HepG2 (cell line): Measurements from ENCODE around the gene NR5A2. TPM values are rescaled to one million over a fixed set of nuclear protein-coding genes. Genes with fewer than 3 reads are reported as not detected.

ENCODE experiments used
- ATAC-seq: fragments of 200-7000 bp; cut with Tn5 transposase; 3 replicates; pipeline ENCODE4 v1.9.1; 2020; ENCODE audit warnings: mild to moderate bottlenecking, moderate library complexity
- BruUV-seq: library from RNA; stranded (reverse); fragments of 400-500 nt; replicated peaks from 2 replicates; lab custom pipeline; 2021; lab: Mats Ljungman, UMichigan
- CTCF ChIA-PET: fragments of 300-600 bp; formaldehyde crosslinking; extraction: SDS; loops from one replicate; lab custom pipeline; 2021; ENCODE audit warnings: low total read pairs, inconsistent platforms, low intra/inter-chr PET ratio; lab: Yijun Ruan, JAX
- POLR2A ChIA-PET: fragments of 350-600 bp; sonication (Branson Sonifier 250); formaldehyde crosslinking; loops from one replicate; lab custom pipeline; 2020; ENCODE audit warnings: antibody characterized with exemption, inconsistent platforms; lab: Yijun Ruan, JAX
- DNase-seq: peaks from one replicate; pipeline ENCODE4 v3.0.0-alpha.2; 2015; ENCODE audit warnings: low spot score
- FAIRE-seq: peaks from 3 replicates; lab custom pipeline; 2011; peaks lifted over from hg19 to GRCh38; lab: Jason Lieb, UNC
- H2AFZ ChIP-seq: one replicate; pipeline ENCODE4 v1.6.1; 2011; ENCODE audit warnings: low read length, inconsistent platforms
- H3K27ac ChIP-seq: fragments of 300-600 bp; 3 replicates; pipeline ENCODE4 v1.8.0; 2011; ENCODE audit warnings: mixed run types, mild to moderate bottlenecking, mixed read lengths, low read length, inconsistent platforms; ENCODE audit not compliant: insufficient read depth; ENCODE audit errors: extremely low read length
- H3K27me3 ChIP-seq, 2 experiments: fragments of 200-600 bp in 1 of 2; 2 replicates in 1 of 2; 3 replicates in 1 of 2; pipeline versions ENCODE4 v1.6.0 to v1.8.0; 2011; ENCODE audit warnings: low read length in 2 of 2, mild to moderate bottlenecking in 2 of 2, moderate library complexity in 2 of 2, inconsistent platforms in 1 of 2; ENCODE audit not compliant: insufficient read depth in 2 of 2, control insufficient read depth in 1 of 2
- H3K36me3 ChIP-seq, 2 experiments: fragments of 200-600 bp in 1 of 2; replicated peaks in 1 of 2; 2 replicates in 1 of 2; 3 replicates in 1 of 2; pipeline versions ENCODE4 v1.5.1 to v1.8.0; 2011; ENCODE audit warnings: low read length in 2 of 2, inconsistent platforms in 1 of 2; ENCODE audit not compliant: insufficient read depth in 2 of 2, control insufficient read depth in 1 of 2
- H3K4me1 ChIP-seq: 2 replicates; pipeline ENCODE4 v1.5.1; 2012; ENCODE audit warnings: low read length, inconsistent platforms; ENCODE audit not compliant: insufficient read depth
- H3K4me2 ChIP-seq: 2 replicates; pipeline ENCODE4 v1.6.0; 2011; ENCODE audit warnings: low read depth, low read length, inconsistent platforms
- H3K4me3 ChIP-seq, 3 experiments: fragments of 200-600 bp in 1 of 3; sonication (generic), shearing (Covaris generic) in 1 of 3; replicated peaks in 1 of 3; 2 replicates each; pipeline ENCODE4 v1.5.1; 2011 to 2016; ENCODE audit warnings: low read length in 3 of 3, inconsistent platforms in 2 of 3, low read depth in 2 of 3, mild to moderate bottlenecking in 2 of 3, control low read depth in 1 of 3, mixed read lengths in 1 of 3; ENCODE audit not compliant: insufficient read depth in 1 of 3
- H3K79me2 ChIP-seq: one replicate; pipeline ENCODE4 v1.6.1; 2011; ENCODE audit warnings: low read length, inconsistent platforms; ENCODE audit not compliant: insufficient read depth
- H3K9ac ChIP-seq: 2 replicates; pipeline ENCODE4 v1.6.0; 2011; ENCODE audit warnings: mild to moderate bottlenecking, low read depth, low read length, inconsistent platforms; ENCODE audit not compliant: insufficient read depth
- H3K9me3 ChIP-seq: 2 replicates; pipeline ENCODE4 v1.5.1; 2012; ENCODE audit warnings: mild to moderate bottlenecking, low read length
- H4K20me1 ChIP-seq: 2 replicates; pipeline ENCODE4 v1.6.0; 2011; ENCODE audit warnings: inconsistent platforms, mild to moderate bottlenecking, low read length, moderate library complexity; ENCODE audit not compliant: insufficient read depth
- CEBPB ChIP-seq: IDR thresholded peaks from 2 replicates; pipeline ENCODE4 v1.6.1; 2011; ENCODE audit warnings: low read depth, low read length, improper control_type of control experiment, borderline replicate concordance
- EZH2 ChIP-seq: conservative IDR thresholded peaks from 2 replicates; pipeline ENCODE4 v1.6.1; 2012; ENCODE audit warnings: mild to moderate bottlenecking, low read depth, low read length, moderate library complexity
- NR1H2 ChIP-seq: sonication (generic); formaldehyde crosslinking; IDR thresholded peaks from 2 replicates; pipeline ENCODE4 v1.8.1; 2022; ENCODE audit warnings: low read depth, missing genetic modification reagents, borderline replicate concordance
- PAWR ChIP-seq: sonication (generic); formaldehyde crosslinking; IDR thresholded peaks from 2 replicates; pipeline ENCODE4 v1.4.0; 2020; ENCODE audit warnings: missing genetic modification reagents, mild to moderate bottlenecking, borderline replicate concordance
- TRIM22 ChIP-seq: fragments of 450-650 bp; IDR thresholded peaks from 2 replicates; pipeline ENCODE4 v1.6.1; 2017
- XRCC5 ChIP-seq: fragments of 200-400 bp; formaldehyde crosslinking; optimal IDR thresholded peaks from 2 replicates; pipeline ENCODE3; 2017; ENCODE audit warnings: mild to moderate bottlenecking, low read length
- ZNF253 ChIP-seq: sonication (generic); formaldehyde crosslinking; IDR thresholded peaks from 2 replicates; pipeline ENCODE4 v1.8.0; 2022; ENCODE audit warnings: mild to moderate bottlenecking, missing genetic modification reagents, borderline replicate concordance
- ZNF326 ChIP-seq: sonication (generic); formaldehyde crosslinking; IDR thresholded peaks from 2 replicates; pipeline ENCODE4 v1.4.0; 2020; ENCODE audit warnings: missing genetic modification reagents, borderline replicate concordance
- ZNF546 ChIP-seq: sonication (generic); formaldehyde crosslinking; conservative IDR thresholded peaks from 2 replicates; pipeline ENCODE4 v1.8.1; 2023; ENCODE audit warnings: mild to moderate bottlenecking, missing genetic modification reagents
- WGBS: methylation state at CpG from one replicate; pipeline ENCODE4 v1.1.6; 2017; ENCODE audit warnings: low lambda C conversion rate; 5-methylcytosine and 5-hydroxymethylcytosine counted together
- in situ Hi-C: cut with HindIII; loops from 2 replicates; pipeline ENCODE4 v1.10.0; 2017; ENCODE audit warnings: low pct_unique_long_range_greater_than_20kb; ENCODE audit not compliant: extremely low pct_ligation_motif_present
- intact Hi-C: fragments of 100-400 bp; cut with micrococcal nuclease; formaldehyde crosslinking; loops from one replicate; pipeline ENCODE4 v1.10.0; 2022; ENCODE audit not compliant: unreplicated experiment
- polyA plus RNA-seq, 8 experiments: library from polyadenylated mRNA; depleted of rRNA in 3 of 8; stranded (reverse) in 7 of 8; unstranded in 1 of 8; fragments of >200 nt; fragmentation: Illumina TruSeq in 4 of 8; extraction: Trizol in 4 of 8; gene quantifications; 2 replicates each; pipeline versions ENCODE4 v1.2.1 to v1.2.3, GENCODE V29; 2011 to 2016; ENCODE audit warnings: low read depth in 4 of 8, missing spikeins in 1 of 8, mixed read lengths in 1 of 8; ENCODE audit not compliant: insufficient read depth in 1 of 8
- total RNA-seq, 5 experiments: library from RNA; depleted of rRNA; stranded (reverse); fragments of >200 nt; fragmentation: Illumina TruSeq; extraction: Trizol; gene quantifications; 2 replicates each; pipeline ENCODE4 v1.2.3, GENCODE V29; 2016; ENCODE audit warnings: low read depth in 1 of 5

Gene NR5A2
- total and polyA plus RNA-seq, 2 of the 13 experiments (the other 11 are each of a cell fraction or from before 2014, with no cell fraction given), result 0.24 to 2.8 TPM

- FAIRE-seq (no peak), DNase-seq (no peak), ATAC-seq (peak; percentile 60)
- Histone ChIP-seq H3K9ac (no peak overlapping the region), H3K27ac (no peak overlapping the region), H3K79me2 (no peaks in the 10 kb centered on the region), H3K4me3 (no peak overlapping the region), H3K36me3 (no peaks in the 10 kb centered on the region), H3K4me1 (peaks cover 17% of the 10 kb centered on the region), H2AFZ (no peak overlapping the region), H3K27me3 (no peaks in the 10 kb centered on the region), H3K9me3 (no peaks in the 10 kb centered on the region), H4K20me1 (no peaks in the 10 kb centered on the region), H3K4me2 (no peak overlapping the region)
- no TSS peak for BruUV-seq
- in situ Hi-C loops (no loop called here), intact Hi-C loops (no loop called here)
- TF ChIP-seq CEBPB (peak; percentile 29; the same call in 1 of the 2 replicates), PAWR (CRISPR knock-in tag) (no peak)
- ChIA-PET CTCF (no interaction called here), POLR2A (no interaction called here)
- 22% methylated on average over 3 of the region's 3 CpGs for WGBS
These were observed 91.4 kb downstream of the NR5A2 start for GRCh38 chr1:200118779-200119505.

- Histone ChIP-seq H3K27me3 (no peaks in the 10 kb centered on the region), H2AFZ (no peak overlapping the region), H3K4me2 (no peak overlapping the region), H3K9me3 (no peaks in the 10 kb centered on the region), H3K79me2 (no peaks in the 10 kb centered on the region), H3K9ac (no peak overlapping the region), H3K36me3 (no peaks in the 10 kb centered on the region), H3K27ac (no peak overlapping the region), H4K20me1 (no peaks in the 10 kb centered on the region), H3K4me1 (peaks cover 6% of the 10 kb centered on the region), H3K4me3 (no peak overlapping the region)
- BruUV-seq, result no TSS peak
- TF ChIP-seq XRCC5 (no peak), TRIM22 (no peak), EZH2 (no peak), ZNF326 (no peak), NR1H2 (CRISPR knock-in tag) (no peak), ZNF253 (CRISPR knock-in tag) (no peak), ZNF546 (CRISPR knock-in tag) (no peak)
- intact Hi-C loops (no loop called here), in situ Hi-C loops (no loop called here)
- no peak for FAIRE-seq
- ChIA-PET CTCF (no interaction called here), POLR2A (no interaction called here)
- DNase-seq, result no peak
- ATAC-seq, result no peak
These were observed 93.9 kb downstream of the NR5A2 start for GRCh38 chr1:200121421-200121820.
